Measurements from ENCODE around the gene TMPRSS12.
"Not testable (repeated sequence)": the region's sequence is repeated elsewhere in the genome, so short reads cannot be mapped to it uniquely, and the experiment has no call there.

The TMPRSS12 gene

DNA sequence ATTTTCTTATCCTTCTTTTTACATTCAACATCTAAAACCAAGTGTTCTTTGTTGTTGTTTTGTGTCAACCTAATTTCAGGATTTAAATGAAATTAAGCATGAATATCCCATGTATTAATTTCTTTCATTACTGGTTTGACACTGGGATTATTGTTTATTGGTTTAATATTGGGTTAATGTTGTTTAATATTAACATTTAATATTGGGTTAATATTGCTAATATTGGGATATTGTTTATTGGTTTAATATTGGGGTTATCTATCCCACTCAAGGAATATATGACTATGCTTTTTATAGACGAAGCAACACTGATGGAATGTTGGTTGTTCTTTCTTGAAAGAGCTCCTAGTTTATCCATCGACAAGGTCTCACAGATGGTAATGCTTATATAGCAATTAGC is 45.9 kb downstream of the TMPRSS12 start:
- no peak for DNase-seq (ENCODE audit: low read depth in 1 of 2, low spot score in 1 of 2)
- in situ Hi-C loops (cut with HindIII; ENCODE audit: low pct_unique_long_range_greater_than_20kb, low sequenced_read_pairs): no loop called here
- TF ChIP-seq JUND (IDR thresholded peaks at IDR 0.05; ENCODE audit: low read depth): no peak

- in situ Hi-C loops (cut with HindIII; ENCODE audit: low pct_unique_long_range_greater_than_20kb, low sequenced_read_pairs): no loop called here
- TF ChIP-seq JUND (IDR thresholded peaks at IDR 0.05; ENCODE audit: low read depth): no peak
Observed at GRCh38 chr12:50894241-50894640, 51.5 kb downstream of the TMPRSS12 start.

DNA sequence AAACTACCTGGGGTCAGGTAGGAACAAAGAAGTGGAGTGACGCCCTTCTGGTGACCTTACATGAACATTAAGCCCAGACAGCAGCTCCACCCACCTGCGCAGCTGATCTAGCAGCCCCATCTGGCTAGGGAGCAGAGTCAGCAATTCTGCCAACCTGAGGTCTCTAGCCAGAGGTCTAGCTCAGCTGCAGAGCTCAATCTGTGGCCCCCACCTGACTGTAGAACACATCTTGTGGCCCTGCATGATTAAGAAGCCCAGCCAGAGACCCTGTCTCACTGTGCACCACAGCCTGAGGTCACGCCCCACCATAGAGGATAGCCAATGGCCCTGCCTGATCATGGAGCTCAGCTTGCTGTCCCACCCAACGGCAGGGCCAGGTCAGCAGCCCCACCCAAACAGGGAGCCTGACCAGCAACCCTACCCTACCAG is 59.0 kb downstream of the TMPRSS12 start:
- TF ChIP-seq JUND (IDR thresholded peaks at IDR 0.05; ENCODE audit: low read depth): no peak
- in situ Hi-C loops (cut with HindIII; ENCODE audit: low pct_unique_long_range_greater_than_20kb, low sequenced_read_pairs): no loop called here

More at GRCh38 chr12:50894241-50894640, 51.5 kb downstream of the TMPRSS12 start:
- no peak for DNase-seq (ENCODE audit: low read depth in 1 of 2, low spot score in 1 of 2)

GRCh38 chr12:50908479-50908878 is 65.8 kb downstream of the TMPRSS12 start:
- in situ Hi-C loops (cut with HindIII; ENCODE audit: low pct_unique_long_range_greater_than_20kb, low sequenced_read_pairs); DNase-seq (ENCODE audit: low read depth in 1 of 2, low spot score in 1 of 2): not testable (repeated sequence)

More for the DNA sequence above, 59.0 kb downstream of the TMPRSS12 start:
- no peak for DNase-seq (ENCODE audit: low read depth in 1 of 2, low spot score in 1 of 2)

DNA sequence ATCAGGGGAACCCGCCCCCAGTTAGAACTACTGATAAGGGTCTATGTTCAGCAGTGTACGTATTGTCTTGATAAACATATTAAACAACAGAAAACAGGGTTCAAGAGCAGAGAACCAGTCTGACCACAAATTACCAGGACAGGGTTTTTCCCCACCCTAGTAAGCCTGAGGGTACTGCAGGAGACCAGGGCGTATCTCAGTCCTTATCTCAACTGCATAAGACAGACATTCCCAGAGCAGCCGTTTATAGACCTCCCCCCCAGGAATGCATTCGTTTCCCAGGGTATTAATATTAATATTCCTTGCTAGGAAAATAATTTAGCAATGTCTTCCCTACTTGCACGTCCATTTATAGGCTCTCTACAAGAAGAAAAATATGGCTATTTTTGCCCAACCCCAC is 69.6 kb downstream of the TMPRSS12 start:
- in situ Hi-C loops (cut with HindIII; ENCODE audit: low pct_unique_long_range_greater_than_20kb, low sequenced_read_pairs); DNase-seq (ENCODE audit: low read depth in 1 of 2, low spot score in 1 of 2): not testable (repeated sequence)

- peak in 1 of 2 experiments; percentile 28 for DNase-seq (ENCODE audit: low read depth in 1 of 2, low spot score in 1 of 2)
- TF ChIP-seq JUND (IDR thresholded peaks at IDR 0.05; ENCODE audit: low read depth): no peak
- in situ Hi-C loops (cut with HindIII; ENCODE audit: low pct_unique_long_range_greater_than_20kb, low sequenced_read_pairs): no loop called here
Observed at GRCh38 chr12:50913224-50913623, 70.5 kb downstream of the TMPRSS12 start.

DNA sequence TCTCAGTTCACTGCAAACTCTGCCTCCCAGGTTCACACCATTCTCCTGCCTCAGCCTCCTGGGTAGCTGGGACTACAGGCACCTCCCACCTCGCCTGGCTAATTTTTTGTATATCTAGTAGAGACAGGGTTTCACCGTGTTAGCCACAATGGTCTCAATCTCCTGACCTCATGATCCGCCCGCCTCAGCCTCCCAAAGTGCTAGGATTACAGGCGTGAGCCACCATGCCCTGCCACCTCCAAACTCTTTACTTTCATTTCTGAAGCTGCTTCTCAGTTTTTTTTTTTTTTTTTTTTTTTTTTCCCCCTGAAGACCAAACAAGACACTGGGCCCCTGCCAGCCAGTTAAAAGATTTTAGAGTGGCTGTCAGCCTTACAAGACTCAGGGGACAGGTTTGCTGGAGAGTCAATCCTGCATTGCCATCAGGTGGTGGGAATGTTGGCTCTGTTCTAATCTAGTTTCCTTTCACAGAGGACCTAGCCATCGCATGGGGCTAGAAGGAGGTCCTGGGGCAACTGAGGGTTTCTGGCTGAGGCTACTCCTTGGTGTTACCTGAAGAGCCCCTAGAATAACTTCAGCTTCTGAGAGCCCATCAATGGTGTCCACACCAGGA is 72.3 kb downstream of the TMPRSS12 start:
- in situ Hi-C loops (cut with HindIII; ENCODE audit: low pct_unique_long_range_greater_than_20kb, low sequenced_read_pairs): no loop called here
- no peak for TF ChIP-seq JUND (IDR thresholded peaks at IDR 0.05; ENCODE audit: low read depth)
- DNase-seq (ENCODE audit: low read depth in 1 of 2, low spot score in 1 of 2): peak in 1 of 2 experiments; percentile 52

DNA sequence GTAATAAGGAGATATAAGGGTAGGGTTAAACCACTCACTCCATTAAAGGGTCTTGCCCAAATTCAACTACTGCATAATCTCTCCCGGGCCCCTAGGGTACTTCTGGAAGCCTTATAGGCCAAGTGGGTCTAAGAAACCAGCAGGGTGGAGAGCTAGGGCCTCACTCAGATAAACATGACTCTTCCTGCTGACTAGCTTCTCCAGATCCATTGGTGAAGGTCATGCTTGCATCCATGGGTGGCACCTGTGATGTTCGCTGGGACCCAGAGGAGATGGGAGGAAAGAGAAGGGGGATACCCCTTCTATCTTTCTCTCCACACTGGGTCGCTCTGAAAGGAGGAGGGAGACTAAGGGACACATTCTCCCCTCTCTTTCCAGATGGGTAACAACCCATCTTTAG is 73.6 kb downstream of the TMPRSS12 start:
- in situ Hi-C loops (cut with HindIII; ENCODE audit: low pct_unique_long_range_greater_than_20kb, low sequenced_read_pairs): no loop called here
- no peak for DNase-seq (ENCODE audit: low read depth in 1 of 2, low spot score in 1 of 2)
- no peak for TF ChIP-seq JUND (IDR thresholded peaks at IDR 0.05; ENCODE audit: low read depth)

GRCh38 chr12:50918584-50919316 is 76.0 kb downstream of the TMPRSS12 start:
- in situ Hi-C loops (cut with HindIII; ENCODE audit: low pct_unique_long_range_greater_than_20kb, low sequenced_read_pairs): no loop called here
- TF ChIP-seq JUND (IDR thresholded peaks at IDR 0.05; ENCODE audit: low read depth): no peak
- DNase-seq (ENCODE audit: low read depth in 1 of 2, low spot score in 1 of 2): no peak

DNA sequence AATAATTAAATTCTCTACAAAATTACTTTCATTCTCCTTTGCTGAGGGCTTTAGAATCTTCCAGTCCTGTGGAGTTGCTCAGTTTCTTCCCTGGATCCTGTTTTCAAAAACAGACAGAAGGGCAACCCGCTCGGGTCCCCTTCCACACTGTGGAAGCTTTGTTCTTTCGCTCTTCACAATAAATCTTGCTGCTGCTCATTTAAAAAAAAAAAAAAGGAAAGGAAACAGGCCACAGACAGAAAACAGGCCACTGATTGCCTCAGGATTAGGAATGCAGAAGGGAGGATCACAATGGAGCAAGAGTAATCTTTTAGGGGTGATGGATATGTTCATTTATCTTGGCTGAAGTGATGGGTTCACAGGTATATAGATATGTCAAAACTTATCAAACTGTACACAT is 80.1 kb downstream of the TMPRSS12 start:
- in situ Hi-C loops (cut with HindIII; ENCODE audit: low pct_unique_long_range_greater_than_20kb, low sequenced_read_pairs): no loop called here
- TF ChIP-seq JUND (IDR thresholded peaks at IDR 0.05; ENCODE audit: low read depth): no peak
- DNase-seq (ENCODE audit: low read depth in 1 of 2, low spot score in 1 of 2): no peak

- TF ChIP-seq JUND (IDR thresholded peaks at IDR 0.05; ENCODE audit: low read depth): no peak
- in situ Hi-C loops (cut with HindIII; ENCODE audit: low pct_unique_long_range_greater_than_20kb, low sequenced_read_pairs): no loop called here
- DNase-seq (ENCODE audit: low read depth in 1 of 2, low spot score in 1 of 2): no peak
Observed at GRCh38 chr12:50923361-50924130, 80.8 kb downstream of the TMPRSS12 start.

- no peak for TF ChIP-seq JUND (IDR thresholded peaks at IDR 0.05; ENCODE audit: low read depth)
- DNase-seq (ENCODE audit: low read depth in 1 of 2, low spot score in 1 of 2): no peak
Observed at GRCh38 chr12:50924131-50924438, 81.4 kb downstream of the TMPRSS12 start.

More at GRCh38 chr12:50924131-50924438, 81.4 kb downstream of the TMPRSS12 start:
- in situ Hi-C loops (cut with HindIII; ENCODE audit: low pct_unique_long_range_greater_than_20kb, low sequenced_read_pairs): no loop called here

Data from T47D (cell line).